Muscle layer of duodenum (tissue), 2 donors: ENCODE data around the gene PSMC3IP.
"Not testable (repeated sequence)": the region's sequence is repeated elsewhere in the genome, so short reads cannot be mapped to it uniquely, and the experiment has no call there.

Experiments
- H3K27ac ChIP-seq: one replicate; pipeline ENCODE4 v1.7.0; 2013; ENCODE audit warnings: mild to moderate bottlenecking, low read length
- H3K27me3 ChIP-seq: one replicate; pipeline ENCODE4 v1.7.0; 2013; ENCODE audit warnings: low read depth, mild to moderate bottlenecking, control low read depth, low read length
- H3K36me3 ChIP-seq, 2 donors: one replicate each; pipeline ENCODE4 v1.7.0; 2013; ENCODE audit warnings: low read length in 2 of 2, control low read depth in 1 of 2, mild to moderate bottlenecking in 1 of 2; ENCODE audit not compliant: insufficient read depth in 2 of 2, control insufficient read depth in 1 of 2
- H3K4me1 ChIP-seq, 2 donors: one replicate each; pipeline ENCODE4 v1.7.0; 2013; ENCODE audit warnings: low read length in 2 of 2, mild to moderate bottlenecking in 2 of 2, control low read depth in 1 of 2, moderate library complexity in 1 of 2; ENCODE audit not compliant: insufficient read depth in 2 of 2, control insufficient read depth in 1 of 2
- H3K4me3 ChIP-seq, 2 donors: one replicate each; pipeline ENCODE4 v1.7.0; 2013; ENCODE audit warnings: low read length in 2 of 2, low read depth in 1 of 2, mild to moderate bottlenecking in 1 of 2
- H3K9me3 ChIP-seq, 2 donors: one replicate each; pipeline ENCODE4 v1.7.0; 2013; ENCODE audit warnings: low read length in 2 of 2, control low read depth in 1 of 2, mild to moderate bottlenecking in 1 of 2; ENCODE audit not compliant: control insufficient read depth in 1 of 2
- donor health status: healthy.

The PSMC3IP gene, protein sequence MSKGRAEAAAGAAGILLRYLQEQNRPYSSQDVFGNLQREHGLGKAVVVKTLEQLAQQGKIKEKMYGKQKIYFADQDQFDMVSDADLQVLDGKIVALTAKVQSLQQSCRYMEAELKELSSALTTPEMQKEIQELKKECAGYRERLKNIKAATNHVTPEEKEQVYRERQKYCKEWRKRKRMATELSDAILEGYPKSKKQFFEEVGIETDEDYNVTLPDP

GRCh38 chr17:42577532-42578281 lies at the start of gene PSMC3IP:
Gene PSMC3IP (minus strand): TSS chr17:42577729. CDS start chr17:42577686, 43 bp downstream.
- no peaks in the 10 kb centered on the region for H3K27me3 ChIP-seq
- peaks cover 42 to 44% of the 10 kb centered on the region in 2 donors for H3K36me3 ChIP-seq
- H3K4me3 ChIP-seq: peak within 1 kb of the TSS; percentile 89 to 93
- peak within 1 kb of the TSS; percentile 93 for H3K27ac ChIP-seq
- H3K4me1 ChIP-seq: peaks cover 12 to 15% of the 10 kb centered on the region in 2 donors
- H3K9me3 ChIP-seq: no peaks in the 10 kb centered on the region

GRCh38 chr17:42623732-42624596 lies 46.4 kb upstream of the PSMC3IP start:
- no peaks in the 10 kb centered on the region for H3K27me3 ChIP-seq
- no peaks in the 10 kb centered on the region for H3K4me1 ChIP-seq
- H3K27ac ChIP-seq: no peak overlapping the region
- no peak overlapping the region for H3K4me3 ChIP-seq
- H3K36me3 ChIP-seq: no peaks in the 10 kb centered on the region
- H3K9me3 ChIP-seq: no peaks in the 10 kb centered on the region

DNA sequence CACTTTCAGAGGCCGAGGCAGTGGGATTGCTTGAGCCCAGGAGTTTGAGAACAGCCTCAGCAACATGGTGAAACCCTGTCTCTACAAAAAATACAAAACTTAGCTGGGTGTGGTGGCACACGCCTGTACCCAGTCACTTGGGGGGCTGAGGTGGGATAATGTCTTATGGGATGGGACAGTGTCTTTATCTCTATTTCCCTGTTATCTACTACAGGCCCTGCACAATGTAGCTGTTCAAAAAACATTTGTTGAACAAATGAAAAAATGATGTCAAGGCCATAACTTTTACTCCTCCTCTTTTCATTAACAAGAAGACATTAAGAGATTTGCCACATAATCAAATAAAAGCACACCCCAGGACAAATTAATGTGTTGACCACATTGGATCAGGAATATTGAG lies 45.7 kb upstream of the PSMC3IP start:
- Histone ChIP-seq H3K27me3 (no peaks in the 10 kb centered on the region), H3K36me3 (no peaks in the 10 kb centered on the region), H3K27ac (no peak overlapping the region), H3K9me3 (no peaks in the 10 kb centered on the region), H3K4me3 (no peak overlapping the region), H3K4me1 (peaks cover 0 to 5% of the 10 kb centered on the region in 2 donors)

GRCh38 chr17:42621987-42622386 lies 44.5 kb upstream of the PSMC3IP start:
- not testable (repeated sequence) for H3K4me1 ChIP-seq, H3K9me3 ChIP-seq, H3K4me3 ChIP-seq, H3K27ac ChIP-seq, H3K27me3 ChIP-seq, H3K36me3 ChIP-seq

DNA sequence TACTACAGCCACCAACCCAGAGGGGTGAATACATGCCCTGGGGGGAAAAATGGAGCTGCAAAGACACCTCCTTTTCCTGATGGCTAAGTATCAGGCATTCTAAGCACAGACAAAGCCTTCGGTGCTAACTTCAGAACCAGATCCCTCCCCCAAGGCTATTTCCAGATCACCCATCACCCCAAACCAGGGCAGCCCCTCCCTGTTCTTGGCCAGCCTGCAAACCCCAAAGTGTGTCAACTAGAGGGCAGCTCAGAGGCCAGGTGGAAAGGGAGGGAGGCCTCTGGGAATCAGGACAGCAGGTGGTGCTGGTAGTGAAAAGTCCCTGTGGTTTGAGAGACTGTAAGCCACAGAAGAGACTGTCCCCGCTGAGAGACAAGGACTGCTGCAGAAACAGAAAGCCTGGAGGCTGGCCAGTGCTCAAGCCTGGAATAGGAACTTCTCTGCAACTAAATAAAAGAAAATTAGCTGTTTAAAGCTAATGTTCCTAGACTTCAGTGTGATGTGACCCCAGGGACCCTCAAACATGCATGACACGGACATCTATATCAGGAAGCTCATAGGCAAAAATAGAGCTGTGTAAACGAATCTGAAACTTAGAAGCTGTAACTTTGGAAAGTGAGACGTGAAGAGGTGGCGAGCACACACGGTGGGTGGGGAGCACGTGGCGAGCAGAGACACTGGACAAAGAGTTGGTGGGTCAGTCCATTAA lies 41.1 kb upstream of the PSMC3IP start:
- H3K4me1 ChIP-seq: peaks cover 0 to 9% of the 10 kb centered on the region in 2 donors
- H3K27ac ChIP-seq: no peak overlapping the region
- peak overlapping the region; percentile 2 to 35 for H3K4me3 ChIP-seq
- peaks cover 15 to 25% of the 10 kb centered on the region in 2 donors for H3K36me3 ChIP-seq
- no peaks in the 10 kb centered on the region for H3K9me3 ChIP-seq
- H3K27me3 ChIP-seq: no peaks in the 10 kb centered on the region

DNA sequence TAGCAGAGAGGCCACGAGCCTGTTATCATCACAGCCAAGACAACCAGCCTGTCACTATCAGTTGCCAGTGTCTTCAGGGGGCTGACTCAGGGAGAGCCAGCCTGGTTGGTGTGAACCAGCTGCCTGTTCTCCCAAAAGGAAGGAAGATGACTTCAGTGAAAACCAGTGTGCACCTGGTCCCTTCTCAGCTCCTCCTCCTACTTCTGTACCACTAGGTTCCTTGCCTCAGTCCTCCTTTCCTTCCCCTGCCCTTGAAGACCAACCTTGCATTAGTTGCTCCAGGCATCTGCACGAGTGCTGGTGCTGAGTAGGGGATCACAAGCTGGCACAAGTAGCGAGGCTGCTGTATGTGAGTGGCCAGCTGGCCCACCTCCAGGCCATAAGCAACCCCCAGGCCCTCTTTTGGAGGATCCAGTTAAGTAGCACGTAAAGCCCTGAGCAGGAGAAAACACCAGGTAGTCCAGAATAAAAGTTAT lies 40.5 kb upstream of the PSMC3IP start:
- no peak overlapping the region for H3K27ac ChIP-seq
- peaks cover 0 to 9% of the 10 kb centered on the region in 2 donors for H3K4me1 ChIP-seq
- peak overlapping the region in 1 of 2 donors; percentile 35 for H3K4me3 ChIP-seq
- no peaks in the 10 kb centered on the region for H3K27me3 ChIP-seq
- no peaks in the 10 kb centered on the region for H3K9me3 ChIP-seq
- H3K36me3 ChIP-seq: peaks cover 15 to 29% of the 10 kb centered on the region in 2 donors

- Histone ChIP-seq H3K27me3 (no peaks in the 10 kb centered on the region), H3K9me3 (no peaks in the 10 kb centered on the region), H3K36me3 (peaks cover 28 to 44% of the 10 kb centered on the region in 2 donors), H3K4me1 (peaks cover 0 to 15% of the 10 kb centered on the region in 2 donors), H3K27ac (no peak overlapping the region), H3K4me3 (no peak overlapping the region)
Observed at GRCh38 chr17:42613699-42614295, 36.3 kb upstream of the PSMC3IP start.

- Histone ChIP-seq H3K4me3 (no peak overlapping the region), H3K36me3 (peaks cover 28 to 44% of the 10 kb centered on the region in 2 donors), H3K4me1 (peaks cover 0 to 17% of the 10 kb centered on the region in 2 donors), H3K9me3 (no peaks in the 10 kb centered on the region), H3K27ac (no peak overlapping the region), H3K27me3 (no peaks in the 10 kb centered on the region)
Observed at GRCh38 chr17:42612013-42612412, 34.5 kb upstream of the PSMC3IP start.

- peak overlapping the region; percentile 78 to 99 for H3K4me3 ChIP-seq
- peaks cover 19 to 34% of the 10 kb centered on the region in 2 donors for H3K36me3 ChIP-seq
- H3K9me3 ChIP-seq, H3K27me3 ChIP-seq: not testable (repeated sequence)
- H3K4me1 ChIP-seq: peaks cover 0 to 28% of the 10 kb centered on the region in 2 donors
- H3K27ac ChIP-seq: peak overlapping the region; percentile 49
Observed at GRCh38 chr17:42609814-42610801, 32.6 kb upstream of the PSMC3IP start.
